IPS-NIHi7 (cell line): ENCODE results near the gene USH1C.

Source experiments
- DNase-seq: peaks from one replicate; pipeline ENCODE4 v3.0.0; 2012; ENCODE audit warnings: mixed read lengths; ENCODE audit errors: extremely low spot score

The USH1C gene

GRCh38 chr11:17544181-17544622, at the start of gene USH1C:
USH1C (minus strand) TSS chr11:17544416; CDS start chr11:17544307, 109 bp downstream.
- peak; percentile 90 for DNase-seq

- no peak for DNase-seq
These were observed 49.4 kb upstream of the USH1C start for GRCh38 chr11:17593466-17594245.

GRCh38 chr11:17591293-17591692, 47.1 kb upstream of the USH1C start:
- DNase-seq = no peak

- no peak for DNase-seq
These were observed 46.2 kb upstream of the USH1C start for GRCh38 chr11:17590463-17590862.

- DNase-seq = no peak
These were observed 44.5 kb upstream of the USH1C start for GRCh38 chr11:17588721-17589120.

GRCh38 chr11:17588166-17588565, 44.0 kb upstream of the USH1C start:
- no peak for DNase-seq

- DNase-seq = no peak
These were observed 41.9 kb upstream of the USH1C start for GRCh38 chr11:17585911-17586695.

GRCh38 chr11:17581732-17582053, 37.5 kb upstream of the USH1C start:
- no peak for DNase-seq

- DNase-seq = no peak
These were observed 37.0 kb upstream of the USH1C start for GRCh38 chr11:17581036-17581731.

GRCh38 chr11:17580271-17580670, 36.1 kb upstream of the USH1C start:
- no peak for DNase-seq

- no peak for DNase-seq
These were observed 35.2 kb upstream of the USH1C start for GRCh38 chr11:17579451-17579850.

GRCh38 chr11:17578958-17579357, 34.7 kb upstream of the USH1C start:
- no peak for DNase-seq

GRCh38 chr11:17578296-17578695, 34.1 kb upstream of the USH1C start:
- no peak for DNase-seq

- DNase-seq = no peak
These were observed 31.5 kb upstream of the USH1C start for GRCh38 chr11:17575431-17576425.

GRCh38 chr11:17574141-17575091, 30.2 kb upstream of the USH1C start:
- DNase-seq = no peak

GRCh38 chr11:17573526-17573925, 29.3 kb upstream of the USH1C start:
- DNase-seq = no peak

- no peak for DNase-seq
These were observed 28.7 kb upstream of the USH1C start for GRCh38 chr11:17572791-17573460.

GRCh38 chr11:17572359-17572690, 28.1 kb upstream of the USH1C start:
- no peak for DNase-seq
